Transverse colon (tissue), 4 donors: Measurements from ENCODE around the gene PTGES2. TPM values are rescaled to one million over a fixed set of nuclear protein-coding genes. Genes with fewer than 3 reads are reported as not detected.
A peak's percentile ranks its signal among the peaks of the same experiment; 100 is the strongest.
"Not testable (repeated sequence)": the region's sequence is repeated elsewhere in the genome, so short reads cannot be mapped to it uniquely, and the experiment has no call there.

Experiments
- DNase-seq: peaks from one replicate; pipeline ENCODE4 v3.0.0-alpha.2; 2019
- H3K27ac ChIP-seq, 4 donors: fragments of 200-600 bp; sonication (generic); 2 replicates each; pipeline ENCODE4 v1.5.1; 2016 to 2018; ENCODE audit warnings: inconsistent platforms in 4 of 4
- H3K27me3 ChIP-seq: fragments of 200-600 bp; sonication (generic); 2 replicates; pipeline ENCODE4 v1.5.1; 2017; ENCODE audit warnings: inconsistent platforms
- H3K36me3 ChIP-seq, 4 donors: fragments of 200-600 bp; sonication (generic); 2 replicates each; pipeline ENCODE4 v1.5.1; 2017 to 2019; ENCODE audit warnings: inconsistent platforms in 4 of 4
- H3K4me1 ChIP-seq, 4 donors: fragments of 200-600 bp; sonication (generic); 2 replicates each; pipeline ENCODE4 v1.5.1; 2017 to 2020; ENCODE audit warnings: inconsistent platforms in 4 of 4
- H3K4me3 ChIP-seq, 4 donors: fragments of 200-600 bp; sonication (generic); 1 replicate in 1 of 4; 2 replicates in 3 of 4; pipeline versions ENCODE4 v1.5.1 to v1.6.1; 2017 to 2019; ENCODE audit warnings: inconsistent platforms in 4 of 4
- H3K9me3 ChIP-seq, 2 donors: fragments of 200-600 bp; sonication (generic); 2 replicates each; pipeline ENCODE4 v1.5.1; 2017 to 2019; ENCODE audit warnings: inconsistent platforms in 2 of 2
- EP300 ChIP-seq: sonication (generic); formaldehyde crosslinking; IDR thresholded peaks from one replicate; pipeline ENCODE4 v1.6.1; 2017; ENCODE audit warnings: antibody characterized with exemption, low read depth
- POLR2A ChIP-seq: fragments of 450-650 bp; IDR thresholded peaks from one replicate; pipeline ENCODE4 v1.6.1; 2016; ENCODE audit warnings: antibody characterized with exemption, mild to moderate bottlenecking, moderate library complexity
- POLR2AphosphoS5 ChIP-seq, 3 donors: sonication (generic); formaldehyde crosslinking; IDR thresholded peaks; one replicate each; pipeline ENCODE4 v1.6.1; 2016; ENCODE audit warnings: antibody characterized with exemption in 3 of 3
- WGBS, 2 donors: methylation state at CpG; one replicate each; pipeline ENCODE4 v1.1.5; 2018; ENCODE audit warnings: low coverage in 1 of 2; 5-methylcytosine and 5-hydroxymethylcytosine counted together
- in situ Hi-C, 4 donors: fragments of 200-750 bp; cut with MboI; loops; one replicate each; pipeline versions ENCODE4 v1.15.0 to v1.15.1; 2017; ENCODE audit warnings: low sequenced_read_pairs in 3 of 4, low pct_ligation_motif_present in 1 of 4, low pct_unique_long_range_greater_than_20kb in 1 of 4
- intact Hi-C: fragments of 100-400 bp; cut with DNase I; formaldehyde crosslinking; loops from one replicate; pipeline ENCODE4 v1.15.1; 2023; ENCODE audit warnings: low total_unique reads
- total RNA-seq, 4 donors: library from RNA; depleted of rRNA; stranded (reverse); fragments of >200 nt; gene quantifications; one replicate each; pipeline ENCODE4 v1.1.0, GENCODE V29; 2016
- TF ChIP-seq, protein P1 (sequence below), 5 experiments: fragments of 200-600 bp in 3 of 5; fragments of 450-650 bp in 2 of 5; sonication (generic) in 3 of 5; IDR thresholded peaks; 1 replicate in 2 of 5; 2 replicates in 3 of 5; pipeline ENCODE4 v1.5.1; 2016 to 2017; ENCODE audit warnings: antibody characterized with exemption in 5 of 5, inconsistent platforms in 3 of 5, mild to moderate bottlenecking in 2 of 5, moderate library complexity in 1 of 5

Gene PTGES2
- total RNA-seq, 4 donors from 2014 or later = 109 to 434 (median 164) TPM

DNA sequence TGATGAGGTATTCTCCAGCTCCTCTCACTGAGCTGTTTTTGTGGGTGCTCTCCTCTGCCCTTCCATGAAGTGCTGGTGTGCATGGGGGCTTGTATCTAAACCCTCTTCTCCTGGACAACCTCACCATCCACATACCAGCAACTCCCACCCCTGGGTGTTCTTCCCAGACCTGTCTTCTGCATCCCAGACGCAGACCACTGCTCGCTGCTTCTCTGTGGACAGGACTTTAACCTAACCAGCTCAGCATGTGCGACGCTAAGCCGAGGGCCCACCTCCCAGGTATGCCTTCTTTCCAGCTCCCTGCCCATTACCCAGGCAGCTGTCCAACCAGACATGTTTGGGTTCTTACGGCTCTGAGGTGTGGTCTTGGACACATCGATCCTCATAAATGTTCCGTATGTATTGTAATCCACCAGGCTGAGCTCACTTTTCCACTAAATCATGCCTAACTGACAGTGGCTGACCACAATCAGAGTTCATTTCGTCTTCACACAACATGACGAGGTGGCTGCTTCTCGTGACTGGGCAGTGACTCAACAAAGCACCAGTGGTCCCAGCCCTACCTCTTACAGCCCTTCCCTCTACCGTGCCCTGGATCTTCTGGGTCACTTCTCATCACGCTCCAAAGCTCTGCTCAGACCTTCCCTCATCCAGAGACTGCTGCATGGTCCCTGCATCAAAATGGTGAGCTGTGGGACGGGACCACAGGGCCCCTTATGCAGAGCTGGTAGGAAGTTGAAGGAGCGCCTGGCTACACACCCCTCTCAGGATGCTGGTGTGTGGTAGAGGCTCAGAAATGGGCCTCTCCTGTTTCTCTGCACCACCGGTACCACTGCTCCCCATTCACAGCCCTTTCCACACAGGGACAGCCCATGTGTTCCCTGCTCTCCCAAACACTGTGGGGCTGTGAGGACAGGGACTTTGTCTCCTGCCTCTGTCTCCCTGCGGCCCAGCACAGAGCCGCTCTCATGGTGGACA lies 9.6 kb upstream of the PTGES2 start:
- Histone ChIP-seq H3K27ac (no peak overlapping the region), H3K36me3 (no peaks in the 10 kb centered on the region), H3K4me3 (no peak overlapping the region), H3K4me1 (peaks cover 0 to 2% (median 0%) of the 10 kb centered on the region in 4 donors), H3K27me3 (no peaks in the 10 kb centered on the region), H3K9me3 (no peaks in the 10 kb centered on the region)
- WGBS, 2 donors = 51 to 90% methylated on average over 3 to 18 of the region's 18 CpGs
- TF ChIP-seq POLR2AphosphoS5 (IDR thresholded peaks at IDR 0.05) (no peak), EP300 (no peak), POLR2A (no peak)
- TF ChIP-seq, protein P1, sequence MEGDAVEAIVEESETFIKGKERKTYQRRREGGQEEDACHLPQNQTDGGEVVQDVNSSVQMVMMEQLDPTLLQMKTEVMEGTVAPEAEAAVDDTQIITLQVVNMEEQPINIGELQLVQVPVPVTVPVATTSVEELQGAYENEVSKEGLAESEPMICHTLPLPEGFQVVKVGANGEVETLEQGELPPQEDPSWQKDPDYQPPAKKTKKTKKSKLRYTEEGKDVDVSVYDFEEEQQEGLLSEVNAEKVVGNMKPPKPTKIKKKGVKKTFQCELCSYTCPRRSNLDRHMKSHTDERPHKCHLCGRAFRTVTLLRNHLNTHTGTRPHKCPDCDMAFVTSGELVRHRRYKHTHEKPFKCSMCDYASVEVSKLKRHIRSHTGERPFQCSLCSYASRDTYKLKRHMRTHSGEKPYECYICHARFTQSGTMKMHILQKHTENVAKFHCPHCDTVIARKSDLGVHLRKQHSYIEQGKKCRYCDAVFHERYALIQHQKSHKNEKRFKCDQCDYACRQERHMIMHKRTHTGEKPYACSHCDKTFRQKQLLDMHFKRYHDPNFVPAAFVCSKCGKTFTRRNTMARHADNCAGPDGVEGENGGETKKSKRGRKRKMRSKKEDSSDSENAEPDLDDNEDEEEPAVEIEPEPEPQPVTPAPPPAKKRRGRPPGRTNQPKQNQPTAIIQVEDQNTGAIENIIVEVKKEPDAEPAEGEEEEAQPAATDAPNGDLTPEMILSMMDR (IDR thresholded peaks at IDR 0.05) = no peak
- in situ Hi-C loops = loop anchor here in 1 of 4 donors (25.0 kb wide), 1 partner anchor 100 kb away; no protein-coding TSS in a partner anchor
- no peak for DNase-seq
- intact Hi-C loops = no loop called here

DNA sequence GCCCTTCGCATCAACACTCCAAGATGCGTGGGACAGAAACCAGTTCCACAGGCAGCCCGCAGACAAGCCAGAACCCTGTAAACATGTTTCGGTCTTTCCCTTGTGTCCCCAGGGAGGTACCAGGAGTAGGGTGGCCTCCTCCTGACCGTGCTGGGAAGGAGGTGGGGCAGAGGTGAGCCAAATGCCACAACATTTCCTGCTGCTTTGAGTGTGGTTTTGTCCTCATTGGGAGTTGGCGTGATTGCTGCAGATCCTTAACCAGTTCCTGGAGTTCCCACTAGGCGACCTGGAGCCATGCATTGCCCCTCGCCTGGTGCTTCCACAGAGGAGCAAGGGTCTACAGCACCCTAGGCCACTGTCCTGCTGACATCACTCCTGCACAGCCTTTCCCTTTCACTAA lies 8.0 kb upstream of the PTGES2 start:
- in situ Hi-C loops = loop anchor here in 1 of 4 donors (25.0 kb wide), 1 partner anchor 98 kb away; no protein-coding TSS in a partner anchor
- intact Hi-C loops, DNase-seq, H3K27ac ChIP-seq, H3K9me3 ChIP-seq, H3K4me3 ChIP-seq, H3K27me3 ChIP-seq, H3K36me3 ChIP-seq, H3K4me1 ChIP-seq: not testable (repeated sequence)
- WGBS, 2 donors = 77% methylated on average over 8 of the region's 8 CpGs; no CpG with 5 or more reads in 1 of the 2 donors

DNA sequence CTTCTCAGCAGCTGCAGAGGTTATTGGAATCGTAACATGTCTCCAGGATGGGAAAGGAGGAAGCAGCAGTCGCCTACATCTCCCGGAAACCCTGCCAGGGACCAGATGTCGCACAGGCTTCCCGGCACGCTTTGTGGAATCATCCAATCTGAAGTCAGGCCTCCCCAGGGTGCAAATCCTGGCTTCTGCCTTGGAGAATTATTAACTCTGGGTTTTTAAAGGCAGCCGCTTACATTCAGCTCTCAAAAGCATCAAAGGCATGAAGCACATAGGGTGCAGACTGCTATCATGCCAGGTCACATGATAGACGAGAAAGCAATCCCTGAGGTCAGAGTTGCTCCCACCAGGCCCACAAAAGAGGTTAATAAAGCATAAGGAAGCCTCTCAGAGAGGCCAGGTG lies 4.6 kb upstream of the PTGES2 start:
- H3K36me3 ChIP-seq, H3K4me3 ChIP-seq, H3K9me3 ChIP-seq, DNase-seq, intact Hi-C loops, H3K27me3 ChIP-seq: not testable (repeated sequence)
- Histone ChIP-seq H3K4me1 (peaks cover 7 to 16% (median 9%) of the 10 kb centered on the region in 4 donors), H3K27ac (peak overlapping the region in 3 of 4 donors; percentile 1 to 21 (median 6))
- in situ Hi-C loops = loop anchor here in 1 of 4 donors (25.0 kb wide), 1 partner anchor 95 kb away; no protein-coding TSS in a partner anchor
- WGBS, 2 donors = 20% methylated on average over 8 of the region's 8 CpGs; no CpG with 5 or more reads in 1 of the 2 donors

DNA sequence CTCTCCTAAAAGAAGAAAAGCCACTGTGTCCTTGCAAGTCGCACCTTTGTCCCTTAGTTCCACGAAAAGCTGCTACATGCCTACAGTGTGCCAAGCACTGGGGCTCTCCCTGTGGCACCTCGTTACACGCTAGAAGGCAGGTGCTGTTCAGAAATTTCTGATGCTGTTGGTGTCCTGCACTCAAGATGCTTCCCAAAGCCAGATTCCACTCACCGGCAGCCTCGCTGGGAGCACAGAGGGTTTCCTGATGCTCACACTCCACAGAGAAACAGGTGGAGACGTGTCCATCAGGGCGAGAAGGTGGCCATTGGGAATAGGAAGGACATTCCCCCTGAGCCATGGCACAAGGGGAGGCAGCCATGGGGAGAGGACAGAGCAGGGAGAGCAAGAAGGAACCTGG lies 3.8 kb upstream of the PTGES2 start:
- intact Hi-C loops, H3K27me3 ChIP-seq, H3K9me3 ChIP-seq, H3K36me3 ChIP-seq, H3K4me3 ChIP-seq, DNase-seq: not testable (repeated sequence)
- Histone ChIP-seq H3K27ac (peak overlapping the region in 1 of 4 donors; percentile 1), H3K4me1 (peaks cover 11 to 22% (median 14%) of the 10 kb centered on the region in 4 donors)
- 82% methylated on average over 8 of the region's 8 CpGs; no CpG with 5 or more reads in 1 of the 2 donors for WGBS, 2 donors
- in situ Hi-C loops = loop anchor here in 1 of 4 donors (25.0 kb wide), 1 partner anchor 94 kb away; no protein-coding TSS in a partner anchor

DNA sequence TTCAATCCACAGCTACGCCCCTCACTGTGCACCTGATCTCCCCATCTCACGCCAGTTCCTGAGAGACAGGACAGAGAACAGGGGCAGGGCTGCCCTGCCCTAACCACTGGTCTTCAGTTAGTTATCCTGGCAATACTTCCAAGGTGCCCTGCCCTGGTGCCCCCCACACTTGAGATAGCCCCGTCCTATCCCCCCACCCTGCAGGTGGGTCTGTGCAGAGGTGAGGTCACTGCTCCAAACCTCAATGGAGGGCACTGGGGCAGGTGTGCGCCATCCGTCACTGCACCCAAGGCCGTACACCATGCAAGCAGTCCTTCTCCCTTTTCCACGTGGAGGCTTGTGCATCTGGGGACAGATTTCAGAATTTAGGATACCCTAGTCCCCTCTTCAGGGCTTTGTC lies 3.1 kb upstream of the PTGES2 start:
- intact Hi-C loops, H3K36me3 ChIP-seq, H3K27me3 ChIP-seq, DNase-seq, H3K4me3 ChIP-seq, H3K27ac ChIP-seq, H3K9me3 ChIP-seq: not testable (repeated sequence)
- in situ Hi-C loops = loop anchor here in 1 of 4 donors (25.0 kb wide), 1 partner anchor 93 kb away; no protein-coding TSS in a partner anchor
- H3K4me1 ChIP-seq = peaks cover 14 to 29% (median 21%) of the 10 kb centered on the region in 4 donors
- 50 to 64% methylated on average over 2 to 7 of the region's 7 CpGs for WGBS, 2 donors

DNA sequence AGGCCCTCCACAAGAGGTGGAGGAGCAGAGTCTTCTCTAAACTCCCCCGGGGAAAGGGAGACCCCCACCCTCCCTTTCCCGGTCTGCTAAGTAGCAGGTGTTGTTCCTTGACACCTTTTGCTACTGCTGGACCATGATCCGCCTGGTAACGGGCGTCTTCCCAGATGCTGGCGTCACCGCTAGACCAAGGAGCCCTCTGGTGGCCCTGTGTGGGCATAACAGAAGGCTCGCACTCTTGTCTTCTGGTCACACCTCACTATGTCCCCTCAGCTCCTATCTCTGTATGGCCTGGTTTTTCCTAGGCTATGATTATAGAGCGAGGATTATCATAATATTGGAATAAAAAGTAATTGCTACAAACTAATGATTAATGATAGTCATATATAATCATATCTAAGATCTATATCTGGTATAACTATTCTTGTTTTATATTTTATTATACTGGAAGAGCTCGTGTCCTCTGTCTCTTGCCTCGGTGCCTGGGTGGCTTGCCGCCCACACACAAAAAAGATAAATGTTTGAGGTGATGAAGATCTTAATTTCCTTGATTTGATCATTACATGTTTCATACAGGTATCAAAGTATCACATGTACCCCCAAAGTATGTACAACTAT lies 2.6 kb upstream of the PTGES2 start:
- H3K9me3 ChIP-seq, H3K36me3 ChIP-seq, intact Hi-C loops, H3K4me3 ChIP-seq, H3K27me3 ChIP-seq, H3K27ac ChIP-seq: not testable (repeated sequence)
- in situ Hi-C loops = loop anchor here in 1 of 4 donors (25.0 kb wide), 1 partner anchor 93 kb away; no protein-coding TSS in a partner anchor
- peak; percentile 80 for DNase-seq
- TF ChIP-seq, protein P1 (IDR thresholded peaks at IDR 0.05) = peak; percentile 16 to 52 (median 49)
- peaks cover 14 to 34% (median 27%) of the 10 kb centered on the region in 4 donors for H3K4me1 ChIP-seq
- 24 to 74% methylated on average over 3 to 12 of the region's 12 CpGs for WGBS, 2 donors
